ENCODE results near the gene HDAC9.

Gene HDAC9

GRCh38 chr7:18495412-18496340 lies at the start of gene HDAC9:
TSS of gene HDAC9 (plus strand) at chr7:18495749. CDS start at chr7:18496303, 554 bp downstream.
- no peak for DNase-seq (ENCODE audit: insufficient read length, low spot score)
- TF ChIP-seq CTCF (IDR thresholded peaks at IDR 0.05; ENCODE audit: insufficient read depth, missing control alignments) = no peak
- FAIRE-seq = no peak

GRCh38 chr7:18445916-18446520 lies 49.5 kb upstream of the HDAC9 start:
- FAIRE-seq = no peak
- no peak for TF ChIP-seq CTCF (IDR thresholded peaks at IDR 0.05; ENCODE audit: insufficient read depth, missing control alignments)
- DNase-seq (ENCODE audit: insufficient read length, low spot score) = no peak

- no peak for TF ChIP-seq CTCF (IDR thresholded peaks at IDR 0.05; ENCODE audit: insufficient read depth, missing control alignments)
- DNase-seq (ENCODE audit: insufficient read length, low spot score) (no peak), FAIRE-seq (no peak)
These were observed 45.5 kb upstream of the HDAC9 start for GRCh38 chr7:18450019-18450418.

DNA sequence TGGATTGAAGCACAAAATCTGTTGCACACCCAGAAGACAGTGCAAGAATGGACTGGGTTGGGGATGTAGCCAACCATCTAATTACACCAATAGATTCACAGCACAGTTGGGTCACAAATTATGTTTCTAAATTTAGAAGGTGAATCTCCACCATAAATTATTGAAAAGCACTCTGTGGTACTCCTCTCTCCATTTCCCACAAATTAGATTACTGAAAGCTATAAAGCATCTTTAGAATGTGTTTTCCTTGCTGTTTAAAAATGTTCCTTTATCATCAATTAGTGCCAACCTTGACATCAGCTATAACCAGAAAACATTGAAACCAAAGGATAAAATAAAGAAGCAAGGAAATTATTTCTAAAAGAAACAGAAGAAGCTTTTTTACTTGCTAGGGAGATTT lies 39.9 kb upstream of the HDAC9 start:
- FAIRE-seq (peak; percentile 56), DNase-seq (ENCODE audit: insufficient read length, low spot score) (no peak)
- no peak for TF ChIP-seq CTCF (IDR thresholded peaks at IDR 0.05; ENCODE audit: insufficient read depth, missing control alignments)

DNA sequence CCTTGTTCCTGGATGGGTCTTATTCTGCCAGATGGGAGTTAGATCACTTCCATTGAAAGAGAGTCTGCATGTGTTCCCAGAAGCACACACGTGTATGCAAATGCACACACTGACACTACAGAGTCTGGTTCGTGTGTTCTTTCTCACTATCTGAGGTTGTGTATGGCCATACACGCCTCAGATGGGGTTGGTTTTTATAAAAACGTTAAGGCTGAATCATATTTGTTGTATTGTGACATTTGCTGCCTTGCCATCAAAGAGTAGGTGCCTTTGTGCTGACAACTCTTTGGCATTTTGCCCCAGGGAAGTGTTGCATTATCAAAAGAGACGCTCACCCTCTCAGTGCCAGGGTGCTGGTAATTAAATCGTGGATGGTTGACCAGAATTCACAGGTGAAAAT lies 37.7 kb upstream of the HDAC9 start:
- TF ChIP-seq CTCF (IDR thresholded peaks at IDR 0.05; ENCODE audit: insufficient read depth, missing control alignments) = no peak
- DNase-seq (ENCODE audit: insufficient read length, low spot score) (no peak), FAIRE-seq (no peak)

GRCh38 chr7:18458830-18459229 lies 36.7 kb upstream of the HDAC9 start:
- TF ChIP-seq CTCF (IDR thresholded peaks at IDR 0.05; ENCODE audit: insufficient read depth, missing control alignments) = no peak
- DNase-seq (ENCODE audit: insufficient read length, low spot score) (no peak), FAIRE-seq (no peak)
